Gastroesophageal sphincter (tissue), 4 donors: Measurements from ENCODE around the gene PIP4K2A. TPM values are rescaled to one million over a fixed set of nuclear protein-coding genes. Genes with fewer than 3 reads are reported as not detected.

Source experiments
- ATAC-seq: fragments of 150-250 bp; one replicate; pipeline ENCODE4 v1.9.1; 2016; ENCODE audit warnings: mild to moderate bottlenecking, moderate library complexity
- H3K27ac ChIP-seq, 4 donors: fragments of 200-600 bp; sonication (generic) in 3 of 4; 1 replicate in 3 of 4; 2 replicates in 1 of 4; pipeline ENCODE4 v1.5.1; 2016 to 2019
- H3K27me3 ChIP-seq: fragments of 200-600 bp; sonication (generic); one replicate; pipeline ENCODE4 v1.5.1; 2019
- H3K36me3 ChIP-seq, 2 donors: fragments of 200-600 bp; sonication (generic); one replicate each; pipeline ENCODE4 v1.5.1; 2019; ENCODE audit warnings: control low read depth in 1 of 2
- H3K4me1 ChIP-seq, 3 donors: fragments of 200-600 bp; sonication (generic); 1 replicate in 2 of 3; 2 replicates in 1 of 3; pipeline ENCODE4 v1.5.1; 2016 to 2019; ENCODE audit warnings: control low read depth in 2 of 3
- H3K4me3 ChIP-seq, 2 donors: fragments of 200-600 bp; sonication (generic); one replicate each; pipeline ENCODE4 v1.5.1; 2019; ENCODE audit warnings: mild to moderate bottlenecking in 1 of 2, moderate library complexity in 1 of 2
- H3K9me3 ChIP-seq, 3 donors: fragments of 200-600 bp; sonication (generic); one replicate each; pipeline ENCODE4 v1.5.1; 2017 to 2019; ENCODE audit warnings: control low read depth in 2 of 3
- CTCF ChIP-seq, 4 experiments: fragments of 200-600 bp in 2 of 4; fragments of 450-650 bp in 2 of 4; sonication (generic) in 1 of 4; IDR thresholded peaks; one replicate each; pipeline ENCODE4 v1.5.1; 2017 to 2019; ENCODE audit warnings: antibody characterized with exemption in 4 of 4, mild to moderate bottlenecking in 2 of 4, moderate library complexity in 2 of 4
- EP300 ChIP-seq: sonication (generic); formaldehyde crosslinking; IDR thresholded peaks from one replicate; pipeline ENCODE4 v1.6.1; 2017; ENCODE audit warnings: antibody characterized with exemption, mild to moderate bottlenecking
- POLR2A ChIP-seq, 2 donors: fragments of 450-650 bp; IDR thresholded peaks; one replicate each; pipeline ENCODE4 v1.6.1; 2017; ENCODE audit warnings: antibody characterized with exemption in 2 of 2, mild to moderate bottlenecking in 2 of 2, moderate library complexity in 1 of 2
- POLR2AphosphoS5 ChIP-seq: sonication (generic); formaldehyde crosslinking; IDR thresholded peaks from one replicate; pipeline ENCODE4 v1.6.1; 2017; ENCODE audit warnings: antibody characterized with exemption
- WGBS, 2 donors: methylation state at CpG; one replicate each; pipeline ENCODE4 v1.1.5; 2018; ENCODE audit warnings: low coverage in 1 of 2; 5-methylcytosine and 5-hydroxymethylcytosine counted together
- total RNA-seq, 4 donors: library from RNA; depleted of rRNA; stranded (reverse); fragments of >200 nt; gene quantifications; one replicate each; pipeline ENCODE4 v1.1.0, GENCODE V29; 2016

PIP4K2A gene
- total RNA-seq, 4 donors from 2014 or later = 30.4 to 57.2 (median 51.3) TPM

DNA sequence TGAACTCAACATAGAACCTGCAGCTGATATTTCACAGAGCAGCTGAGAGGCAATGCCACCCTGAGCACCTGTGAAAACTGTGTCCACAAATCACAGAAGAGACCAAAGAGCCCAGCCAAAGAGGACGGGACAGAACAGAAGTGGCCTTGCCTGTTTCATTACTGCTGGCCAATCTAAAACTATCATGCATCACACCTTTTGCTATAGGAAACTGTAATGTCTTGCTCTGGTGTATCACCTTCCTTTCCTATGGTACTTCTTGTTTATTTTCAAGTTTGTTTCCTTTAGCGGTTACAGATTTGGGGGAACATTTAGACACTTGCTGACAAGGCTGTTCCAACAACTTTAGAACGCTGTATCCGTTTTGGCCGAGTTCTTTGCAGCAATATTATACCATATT lies 80.3 kb downstream of the PIP4K2A start:
- 86 to 100% methylated on average over 4 to 5 of the region's 5 CpGs for WGBS, 2 donors
- no peak for ATAC-seq
- H3K4me1 ChIP-seq = peaks cover 0 to 31% (median 2%) of the 10 kb centered on the region in 3 donors
- TF ChIP-seq EP300 = no peak
- H3K27ac ChIP-seq = no peak overlapping the region
- H3K36me3 ChIP-seq = no peaks in the 10 kb centered on the region
- H3K4me3 ChIP-seq = no peak overlapping the region
- no peaks in the 10 kb centered on the region for H3K9me3 ChIP-seq
- no peaks in the 10 kb centered on the region for H3K27me3 ChIP-seq

DNA sequence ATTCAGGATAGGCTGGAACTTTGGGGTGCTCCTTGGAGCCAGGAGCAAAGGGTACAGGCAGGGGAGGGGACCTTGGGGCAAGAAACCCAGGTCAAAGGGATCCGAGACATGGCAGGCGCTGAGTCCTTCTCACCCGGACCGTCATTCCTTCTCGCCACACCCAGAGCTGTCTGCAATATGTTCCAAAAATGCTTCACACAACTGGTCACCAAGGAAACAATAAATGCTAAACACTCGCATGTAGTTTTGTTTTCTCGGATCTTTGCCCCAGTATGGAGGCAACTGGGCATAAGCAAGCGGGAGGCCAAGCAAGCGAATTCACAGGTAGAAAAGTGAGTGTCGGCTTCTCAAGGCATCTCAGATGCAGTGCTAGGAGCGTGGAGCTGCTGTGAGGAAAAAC lies 80.8 kb downstream of the PIP4K2A start:
- Histone ChIP-seq H3K4me1 (peaks cover 0 to 31% (median 2%) of the 10 kb centered on the region in 3 donors), H3K27ac (no peak overlapping the region), H3K27me3 (no peaks in the 10 kb centered on the region), H3K36me3 (no peaks in the 10 kb centered on the region), H3K4me3 (no peak overlapping the region), H3K9me3 (no peaks in the 10 kb centered on the region)
- 93 to 98% methylated on average over 5 to 10 of the region's 11 CpGs for WGBS, 2 donors
- no peak for TF ChIP-seq EP300
- no peak for TF ChIP-seq CTCF (IDR thresholded peaks at IDR 0.05)
- TF ChIP-seq POLR2AphosphoS5 = no peak
- no peak for TF ChIP-seq POLR2A (IDR thresholded peaks at IDR 0.05)
- no peak for ATAC-seq

GRCh38 chr10:22633106-22633505 lies 81.3 kb downstream of the PIP4K2A start:
- no peak overlapping the region for H3K4me3 ChIP-seq
- no peaks in the 10 kb centered on the region for H3K36me3 ChIP-seq
- no peak overlapping the region for H3K27ac ChIP-seq
- ATAC-seq = no peak
- H3K27me3 ChIP-seq = no peaks in the 10 kb centered on the region
- H3K9me3 ChIP-seq = no peaks in the 10 kb centered on the region
- 88 to 91% methylated on average over 4 of the region's 4 CpGs for WGBS, 2 donors
- no peak for TF ChIP-seq EP300
- no peak for TF ChIP-seq CTCF (IDR thresholded peaks at IDR 0.05)
- TF ChIP-seq POLR2A (IDR thresholded peaks at IDR 0.05) = no peak
- TF ChIP-seq POLR2AphosphoS5 = no peak
- peaks cover 0 to 32% (median 2%) of the 10 kb centered on the region in 3 donors for H3K4me1 ChIP-seq

- WGBS, 2 donors = 70 to 72% methylated on average over 10 of the region's 10 CpGs
- peaks cover 0 to 39% (median 2%) of the 10 kb centered on the region in 3 donors for H3K4me1 ChIP-seq
- no peak overlapping the region for H3K4me3 ChIP-seq
- no peak for ATAC-seq
- TF ChIP-seq POLR2AphosphoS5 (no peak), CTCF (IDR thresholded peaks at IDR 0.05) (no peak), POLR2A (IDR thresholded peaks at IDR 0.05) (no peak), EP300 (no peak)
- H3K36me3 ChIP-seq = no peaks in the 10 kb centered on the region
- H3K9me3 ChIP-seq = no peaks in the 10 kb centered on the region
- H3K27me3 ChIP-seq = no peaks in the 10 kb centered on the region
- no peak overlapping the region for H3K27ac ChIP-seq
Measured at GRCh38 chr10:22631646-22632278, 82.6 kb downstream of the PIP4K2A start.

GRCh38 chr10:22631185-22631584 lies 83.2 kb downstream of the PIP4K2A start:
- peaks cover 0 to 44% (median 2%) of the 10 kb centered on the region in 3 donors for H3K4me1 ChIP-seq
- TF ChIP-seq POLR2AphosphoS5 (no peak), EP300 (no peak), POLR2A (IDR thresholded peaks at IDR 0.05) (no peak), CTCF (IDR thresholded peaks at IDR 0.05) (no peak)

More at GRCh38 chr10:22631185-22631584, 83.2 kb downstream of the PIP4K2A start:
- Histone ChIP-seq H3K27ac (peak overlapping the region in 1 of 4 donors; percentile 35), H3K9me3 (no peaks in the 10 kb centered on the region), H3K27me3 (no peaks in the 10 kb centered on the region), H3K36me3 (no peaks in the 10 kb centered on the region), H3K4me3 (no peak overlapping the region)
- WGBS, 2 donors = 69 to 71% methylated on average over 1 to 3 of the region's 3 CpGs
- no peak for ATAC-seq
